A673 (cell line): Measurements from ENCODE around the gene TNS3. TPM values are rescaled to one million over a fixed set of nuclear protein-coding genes. Genes with fewer than 3 reads are reported as not detected.

Experiments
- BruUV-seq: library from RNA; stranded (reverse); fragments of 400-500 nt; replicated peaks from 2 replicates; lab custom pipeline; 2021; lab: Mats Ljungman, UMichigan
- CTCF ChIA-PET: fragments of 300-600 bp; sonication (Branson Sonifier 250); formaldehyde crosslinking; loops from one replicate; lab custom pipeline; 2022; ENCODE audit warnings: antibody characterized with exemption; lab: Charles Lee
- POLR2A ChIA-PET: fragments of 300-600 bp; sonication (Branson Sonifier 250); formaldehyde crosslinking; loops from one replicate; lab custom pipeline; 2022; ENCODE audit warnings: antibody characterized with exemption; ENCODE audit not compliant: low non-redundant PET; lab: Charles Lee
- DNase-seq: peaks from one replicate; pipeline ENCODE4 v3.0.0-alpha.2; 2015; ENCODE audit warnings: low spot score
- H3K27ac ChIP-seq: fragments of 200-600 bp; sonication (generic); 2 replicates; pipeline ENCODE4 v1.5.1; 2016; ENCODE audit warnings: mixed run types, low read depth, mild to moderate bottlenecking, mixed read lengths, antibody characterized with exemption, low read length; ENCODE audit not compliant: poor library complexity, severe bottlenecking
- H3K27me3 ChIP-seq: fragments of 200-600 bp; sonication (generic); replicated peaks from 2 replicates; pipeline ENCODE4 v1.6.1; 2017; ENCODE audit warnings: mixed run types, low read depth, mild to moderate bottlenecking, mixed read lengths, antibody characterized with exemption, low read length; ENCODE audit not compliant: insufficient read depth, poor library complexity
- H3K36me3 ChIP-seq: fragments of 200-600 bp; sonication (generic); 2 replicates; pipeline ENCODE4 v1.6.1; 2016; ENCODE audit warnings: mixed run types, mild to moderate bottlenecking, mixed read lengths, antibody characterized with exemption, low read length; ENCODE audit not compliant: insufficient read depth, poor library complexity, severe bottlenecking
- H3K4me1 ChIP-seq: fragments of 200-600 bp; sonication (generic); 2 replicates; pipeline ENCODE4 v1.6.1; 2017; ENCODE audit warnings: mixed run types, mild to moderate bottlenecking, mixed read lengths, antibody characterized with exemption, low read length; ENCODE audit not compliant: insufficient read depth, poor library complexity, severe bottlenecking
- H3K4me3 ChIP-seq: fragments of 200-600 bp; sonication (generic); 2 replicates; pipeline ENCODE4 v1.5.1; 2016; ENCODE audit warnings: low read depth, mixed run types, mild to moderate bottlenecking, mixed read lengths, low read length; ENCODE audit not compliant: poor library complexity, severe bottlenecking
- H3K9me3 ChIP-seq: fragments of 200-600 bp; sonication (generic); 2 replicates; pipeline ENCODE4 v1.6.1; 2016; ENCODE audit warnings: mixed run types, low read depth, mild to moderate bottlenecking, mixed read lengths, antibody characterized with exemption, low read length; ENCODE audit not compliant: poor library complexity, severe bottlenecking
- EZH2 ChIP-seq: fragments of 200-600 bp; sonication (generic); IDR thresholded peaks from 2 replicates; pipeline ENCODE4 v1.6.1; 2017; ENCODE audit warnings: borderline replicate concordance, low read depth, mild to moderate bottlenecking, mixed read lengths, antibody characterized with exemption, low read length; ENCODE audit not compliant: poor library complexity, severe bottlenecking
- intact Hi-C: fragments of 100-400 bp; cut with micrococcal nuclease; formaldehyde crosslinking; loops from one replicate; pipeline ENCODE4 v1.10.0; 2022; ENCODE audit not compliant: unreplicated experiment
- total RNA-seq: library from RNA; stranded (reverse); gene quantifications from 2 replicates; pipeline ENCODE4 v1.2.3, GENCODE V29; 2021
- TF ChIP-seq, protein P1 (sequence below): fragments of 300-800, 200-600 bp; sonication (generic); conservative IDR thresholded peaks from 2 replicates; pipeline ENCODE4 v1.5.1; 2017; ENCODE audit warnings: low read depth, mild to moderate bottlenecking, antibody characterized with exemption, low read length, moderate library complexity, mixed read lengths

The TNS3 gene
- total RNA-seq, 1 experiment from 2014 or later, result not detected

- ChIA-PET CTCF (no interaction called here), POLR2A (no interaction called here)
- TF ChIP-seq EZH2, result no peak
- TF ChIP-seq, protein P1, sequence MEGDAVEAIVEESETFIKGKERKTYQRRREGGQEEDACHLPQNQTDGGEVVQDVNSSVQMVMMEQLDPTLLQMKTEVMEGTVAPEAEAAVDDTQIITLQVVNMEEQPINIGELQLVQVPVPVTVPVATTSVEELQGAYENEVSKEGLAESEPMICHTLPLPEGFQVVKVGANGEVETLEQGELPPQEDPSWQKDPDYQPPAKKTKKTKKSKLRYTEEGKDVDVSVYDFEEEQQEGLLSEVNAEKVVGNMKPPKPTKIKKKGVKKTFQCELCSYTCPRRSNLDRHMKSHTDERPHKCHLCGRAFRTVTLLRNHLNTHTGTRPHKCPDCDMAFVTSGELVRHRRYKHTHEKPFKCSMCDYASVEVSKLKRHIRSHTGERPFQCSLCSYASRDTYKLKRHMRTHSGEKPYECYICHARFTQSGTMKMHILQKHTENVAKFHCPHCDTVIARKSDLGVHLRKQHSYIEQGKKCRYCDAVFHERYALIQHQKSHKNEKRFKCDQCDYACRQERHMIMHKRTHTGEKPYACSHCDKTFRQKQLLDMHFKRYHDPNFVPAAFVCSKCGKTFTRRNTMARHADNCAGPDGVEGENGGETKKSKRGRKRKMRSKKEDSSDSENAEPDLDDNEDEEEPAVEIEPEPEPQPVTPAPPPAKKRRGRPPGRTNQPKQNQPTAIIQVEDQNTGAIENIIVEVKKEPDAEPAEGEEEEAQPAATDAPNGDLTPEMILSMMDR, result no peak
- H3K9me3 ChIP-seq, result no peaks in the 10 kb centered on the region
- no peaks in the 10 kb centered on the region for H3K4me1 ChIP-seq
- no peak overlapping the region for H3K27ac ChIP-seq
- H3K4me3 ChIP-seq, result no peak overlapping the region
- H3K36me3 ChIP-seq, result no peaks in the 10 kb centered on the region
- peaks cover 8% of the 10 kb centered on the region for H3K27me3 ChIP-seq
- intact Hi-C loops, result no loop called here
- BruUV-seq, result no TSS peak
- no peak for DNase-seq
These were observed 299.0 kb downstream of the TNS3 start for GRCh38 chr7:47282790-47283496.

GRCh38 chr7:47281966-47282643, 299.8 kb downstream of the TNS3 start:
- peaks cover 6% of the 10 kb centered on the region for H3K27me3 ChIP-seq
- CTCF ChIA-PET, result no interaction called here
- DNase-seq, result no peak
- no peaks in the 10 kb centered on the region for H3K4me1 ChIP-seq
- POLR2A ChIA-PET, result no interaction called here
- H3K27ac ChIP-seq, result no peak overlapping the region
- no TSS peak for BruUV-seq
- H3K9me3 ChIP-seq, result no peaks in the 10 kb centered on the region
- H3K36me3 ChIP-seq, result no peaks in the 10 kb centered on the region
- TF ChIP-seq EZH2, result no peak
- TF ChIP-seq, protein P1, result no peak
- intact Hi-C loops, result no loop called here
- no peak overlapping the region for H3K4me3 ChIP-seq

DNA sequence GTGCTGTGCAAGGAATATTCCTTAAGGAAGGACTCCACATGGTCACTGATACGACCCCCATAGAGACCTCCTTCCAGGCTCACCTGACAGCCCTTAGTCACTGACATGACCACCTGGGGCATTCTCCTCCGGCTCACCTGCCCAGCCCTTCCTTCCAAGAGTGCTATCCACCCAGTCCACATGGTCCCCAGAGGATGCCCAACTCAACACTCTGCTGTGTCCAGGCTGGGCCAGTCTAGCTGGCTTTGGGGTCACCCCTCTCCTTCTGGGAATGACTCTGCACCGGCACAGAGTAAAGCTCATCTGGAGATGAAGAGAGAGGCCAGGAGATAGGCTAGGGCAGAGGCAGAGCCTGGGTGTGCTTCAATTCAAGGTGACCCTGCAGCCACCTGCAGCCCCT, 300.8 kb downstream of the TNS3 start:
- no peak for DNase-seq
- H3K4me3 ChIP-seq, result no peak overlapping the region
- H3K36me3 ChIP-seq, result no peaks in the 10 kb centered on the region
- intact Hi-C loops, result no loop called here
- no peaks in the 10 kb centered on the region for H3K4me1 ChIP-seq
- no peaks in the 10 kb centered on the region for H3K27me3 ChIP-seq
- no peaks in the 10 kb centered on the region for H3K9me3 ChIP-seq
- H3K27ac ChIP-seq, result no peak overlapping the region
- CTCF ChIA-PET, result no interaction called here
- TF ChIP-seq, protein P1, result no peak
- TF ChIP-seq EZH2, result no peak
- no TSS peak for BruUV-seq
- POLR2A ChIA-PET, result no interaction called here
